Osteoblast (primary cell): ENCODE data around the gene ARSA. TPM values are rescaled to one million over a fixed set of nuclear protein-coding genes. Genes with fewer than 3 reads are reported as not detected.

Experiments
- DNase-seq: peaks from one replicate; pipeline ENCODE4 v3.0.0; 2011; ENCODE audit warnings: low spot score, mixed read lengths; ENCODE audit not compliant: insufficient read length; ENCODE audit errors: missing footprints
- H2AFZ ChIP-seq: 2 replicates; pipeline ENCODE4 v1.6.0; 2011; ENCODE audit warnings: mild to moderate bottlenecking, low read length
- H3K27ac ChIP-seq: 2 replicates; pipeline ENCODE4 v1.5.1; 2011; ENCODE audit warnings: mild to moderate bottlenecking, low read depth, low read length, moderate library complexity
- H3K27me3 ChIP-seq: 2 replicates; pipeline ENCODE4 v1.6.0; 2012; ENCODE audit warnings: mild to moderate bottlenecking, control low read depth, inconsistent platforms, low read length, moderate library complexity; ENCODE audit not compliant: insufficient read depth
- H3K36me3 ChIP-seq: 2 replicates; pipeline ENCODE4 v1.5.1; 2011; ENCODE audit warnings: mild to moderate bottlenecking, low read length, control low read depth, moderate library complexity; ENCODE audit not compliant: insufficient read depth
- H3K4me1 ChIP-seq: 2 replicates; pipeline ENCODE4 v1.5.1; 2011; ENCODE audit warnings: mild to moderate bottlenecking, low read length, control low read depth, moderate library complexity; ENCODE audit not compliant: insufficient read depth
- H3K4me2 ChIP-seq: 2 replicates; pipeline ENCODE4 v1.6.0; 2011; ENCODE audit warnings: mild to moderate bottlenecking, low read length; ENCODE audit not compliant: insufficient read depth
- H3K4me3 ChIP-seq: fragments of 200-600 bp; sonication (generic); 3 replicates; pipeline ENCODE4 v1.5.1; 2012; ENCODE audit warnings: mild to moderate bottlenecking, low read length, inconsistent platforms; ENCODE audit not compliant: insufficient read depth
- H3K79me2 ChIP-seq: 2 replicates; pipeline ENCODE4 v1.6.0; 2012; ENCODE audit warnings: mild to moderate bottlenecking, low read length, control low read depth, inconsistent platforms; ENCODE audit not compliant: insufficient read depth
- H3K9me3 ChIP-seq: 2 replicates; pipeline ENCODE4 v1.5.1; 2011; ENCODE audit warnings: low read depth, low read length, control low read depth
- H4K20me1 ChIP-seq: 2 replicates; pipeline ENCODE4 v1.6.0; 2012; ENCODE audit warnings: mild to moderate bottlenecking, low read length, control low read depth; ENCODE audit not compliant: insufficient read depth
- total RNA-seq: library from RNA; depleted of rRNA; stranded (reverse); fragments of >200 nt; gene quantifications from 2 replicates; pipeline ENCODE4 v1.2.3, GENCODE V29; 2012
- TF ChIP-seq, protein P1 (sequence below): IDR thresholded peaks from 2 replicates; pipeline ENCODE4 v1.5.1; 2011; ENCODE audit warnings: mild to moderate bottlenecking, low read depth, low read length, moderate library complexity; ENCODE audit errors: extremely low read depth

Gene ARSA
- total RNA-seq, 1 donor = 38.4 TPM

GRCh38 chr22:50582493-50583293 is 45.3 kb downstream of the ARSA start, which contains the start of gene CHKB:
TSS of gene CHKB (minus strand) at chr22:50582849. CDS start at chr22:50582781, 68 bp downstream.
- H3K27ac ChIP-seq = peak within 1 kb of the TSS; percentile 90
- H3K79me2 ChIP-seq = peaks cover 13% of the 10 kb centered on the region
- TF ChIP-seq, protein P1, sequence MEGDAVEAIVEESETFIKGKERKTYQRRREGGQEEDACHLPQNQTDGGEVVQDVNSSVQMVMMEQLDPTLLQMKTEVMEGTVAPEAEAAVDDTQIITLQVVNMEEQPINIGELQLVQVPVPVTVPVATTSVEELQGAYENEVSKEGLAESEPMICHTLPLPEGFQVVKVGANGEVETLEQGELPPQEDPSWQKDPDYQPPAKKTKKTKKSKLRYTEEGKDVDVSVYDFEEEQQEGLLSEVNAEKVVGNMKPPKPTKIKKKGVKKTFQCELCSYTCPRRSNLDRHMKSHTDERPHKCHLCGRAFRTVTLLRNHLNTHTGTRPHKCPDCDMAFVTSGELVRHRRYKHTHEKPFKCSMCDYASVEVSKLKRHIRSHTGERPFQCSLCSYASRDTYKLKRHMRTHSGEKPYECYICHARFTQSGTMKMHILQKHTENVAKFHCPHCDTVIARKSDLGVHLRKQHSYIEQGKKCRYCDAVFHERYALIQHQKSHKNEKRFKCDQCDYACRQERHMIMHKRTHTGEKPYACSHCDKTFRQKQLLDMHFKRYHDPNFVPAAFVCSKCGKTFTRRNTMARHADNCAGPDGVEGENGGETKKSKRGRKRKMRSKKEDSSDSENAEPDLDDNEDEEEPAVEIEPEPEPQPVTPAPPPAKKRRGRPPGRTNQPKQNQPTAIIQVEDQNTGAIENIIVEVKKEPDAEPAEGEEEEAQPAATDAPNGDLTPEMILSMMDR = no peak
- no peaks in the 10 kb centered on the region for H4K20me1 ChIP-seq
- H3K4me2 ChIP-seq = peak within 1 kb of the TSS; percentile 98
- H3K27me3 ChIP-seq = no peaks in the 10 kb centered on the region
- H3K9me3 ChIP-seq = no peaks in the 10 kb centered on the region
- H3K36me3 ChIP-seq = peaks cover 7% of the 10 kb centered on the region
- H2AFZ ChIP-seq = peak within 1 kb of the TSS; percentile 95
- peak; percentile 100 for DNase-seq
- peak within 1 kb of the TSS; percentile 94 for H3K4me3 ChIP-seq
- peaks cover 25% of the 10 kb centered on the region for H3K4me1 ChIP-seq

GRCh38 chr22:50581950-50582492 is 45.9 kb downstream of the ARSA start:
- DNase-seq = peak; percentile 81
- no peaks in the 10 kb centered on the region for H3K27me3 ChIP-seq
- peak overlapping the region; percentile 92 for H3K4me2 ChIP-seq
- peak overlapping the region; percentile 90 for H3K27ac ChIP-seq
- no peaks in the 10 kb centered on the region for H3K9me3 ChIP-seq
- H3K4me1 ChIP-seq = peaks cover 25% of the 10 kb centered on the region
- no peaks in the 10 kb centered on the region for H4K20me1 ChIP-seq
- peaks cover 7% of the 10 kb centered on the region for H3K36me3 ChIP-seq
- TF ChIP-seq, protein P1 = no peak
- H3K79me2 ChIP-seq = peaks cover 13% of the 10 kb centered on the region
- peak overlapping the region; percentile 95 for H2AFZ ChIP-seq
- peak overlapping the region; percentile 94 for H3K4me3 ChIP-seq

GRCh38 chr22:50581031-50581949 is 46.7 kb downstream of the ARSA start:
- peak overlapping the region; percentile 94 for H3K4me3 ChIP-seq
- no peaks in the 10 kb centered on the region for H3K27me3 ChIP-seq
- H3K79me2 ChIP-seq = peaks cover 13% of the 10 kb centered on the region
- H3K4me2 ChIP-seq = peak overlapping the region; percentile 92
- peaks cover 25% of the 10 kb centered on the region for H3K4me1 ChIP-seq
- peak overlapping the region; percentile 90 for H3K27ac ChIP-seq
- no peak overlapping the region for H2AFZ ChIP-seq
- TF ChIP-seq, protein P1 = no peak
- H4K20me1 ChIP-seq = no peaks in the 10 kb centered on the region
- peak; percentile 14 for DNase-seq
- no peaks in the 10 kb centered on the region for H3K9me3 ChIP-seq
- peaks cover 7% of the 10 kb centered on the region for H3K36me3 ChIP-seq
